ENCODE data around the gene SHB.
"Not testable (repeated sequence)": the region's sequence is repeated elsewhere in the genome, so short reads cannot be mapped to it uniquely, and the experiment has no call there.

Gene SHB

GRCh38 chr9:37914154-37914551, 154.9 kb downstream of the SHB start:
- no peak for DNase-seq

- peak; percentile 56 to 65 for DNase-seq
Observed at GRCh38 chr9:37913480-37914153, 155.4 kb downstream of the SHB start.

GRCh38 chr9:37911271-37911681, 157.8 kb downstream of the SHB start:
- DNase-seq, result no peak

GRCh38 chr9:37910271-37910670, 158.8 kb downstream of the SHB start:
- no peak for DNase-seq

- DNase-seq, result not testable (repeated sequence)
Observed at GRCh38 chr9:37909836-37910235, 159.2 kb downstream of the SHB start.

- DNase-seq, result no peak
Observed at GRCh38 chr9:37909326-37909725, 159.7 kb downstream of the SHB start.

GRCh38 chr9:37908698-37909186, 160.3 kb downstream of the SHB start:
- no peak for DNase-seq

GRCh38 chr9:37908283-37908682, 160.7 kb downstream of the SHB start:
- no peak for DNase-seq

GRCh38 chr9:37906312-37907239, 162.5 kb downstream of the SHB start:
- DNase-seq, result no peak

GRCh38 chr9:37905776-37906175, 163.3 kb downstream of the SHB start:
- DNase-seq, result no peak

GRCh38 chr9:37905131-37905505, 163.9 kb downstream of the SHB start:
- no peak for DNase-seq

- no peak for DNase-seq
Observed at GRCh38 chr9:37904445-37905130, 164.4 kb downstream of the SHB start.

GRCh38 chr9:37903647-37904444, 165.2 kb downstream of the SHB start, which contains the start of gene SLC25A51:
SLC25A51 (minus strand) TSS chr9:37904127; CDS start chr9:37888550, 15,577 bp downstream.
- peak; percentile 67 to 71 for DNase-seq

- no peak for DNase-seq
Observed at GRCh38 chr9:37902796-37903646, 166.0 kb downstream of the SHB start.

- DNase-seq, result no peak
Observed at GRCh38 chr9:37902131-37902530, 166.9 kb downstream of the SHB start.

GRCh38 chr9:37899041-37899440, 170.0 kb downstream of the SHB start:
- DNase-seq, result no peak

GRCh38 chr9:37897665-37898064, 171.4 kb downstream of the SHB start:
- no peak for DNase-seq

- DNase-seq, result no peak
Observed at GRCh38 chr9:37892063-37892462, 177.0 kb downstream of the SHB start.

GRCh38 chr9:37891042-37891441, 178.0 kb downstream of the SHB start:
- not testable (repeated sequence) for DNase-seq

GRCh38 chr9:37889536-37889935, 179.5 kb downstream of the SHB start:
- DNase-seq, result no peak

GRCh38 chr9:37887977-37888583, 180.9 kb downstream of the SHB start:
- not testable (repeated sequence) for DNase-seq

All from SHP77 (cell line).